Measurements from ENCODE around the gene PRTG.

GRCh38 chr15:55613727-55614126 is 129.2 kb downstream of the PRTG start:
- no peak for TF ChIP-seq SUZ12 (IDR thresholded peaks at IDR 0.05)
- no peak for TF ChIP-seq FOXK2 (IDR thresholded peaks at IDR 0.05)
- no peak for TF ChIP-seq PKNOX1 (IDR thresholded peaks at IDR 0.05)
- TF ChIP-seq HDGF (IDR thresholded peaks at IDR 0.05; ENCODE audit: borderline replicate concordance), result no peak
- no peak for TF ChIP-seq SP1 (IDR thresholded peaks at IDR 0.05)
- no peak for TF ChIP-seq ELF4 (IDR thresholded peaks at IDR 0.05)

Data from HEK293T (cell line).